Endothelial cell of hepatic sinusoid (primary cell): ENCODE measurements around the gene AACS.
"Not testable (repeated sequence)": the region's sequence is repeated elsewhere in the genome, so short reads cannot be mapped to it uniquely, and the experiment has no call there.

Experiments used
- in situ Hi-C: cut with HindIII; loops from 2 replicates; pipeline ENCODE4 v1.10.0; 2017; ENCODE audit warnings: low sequenced_read_pairs

Gene AACS

DNA sequence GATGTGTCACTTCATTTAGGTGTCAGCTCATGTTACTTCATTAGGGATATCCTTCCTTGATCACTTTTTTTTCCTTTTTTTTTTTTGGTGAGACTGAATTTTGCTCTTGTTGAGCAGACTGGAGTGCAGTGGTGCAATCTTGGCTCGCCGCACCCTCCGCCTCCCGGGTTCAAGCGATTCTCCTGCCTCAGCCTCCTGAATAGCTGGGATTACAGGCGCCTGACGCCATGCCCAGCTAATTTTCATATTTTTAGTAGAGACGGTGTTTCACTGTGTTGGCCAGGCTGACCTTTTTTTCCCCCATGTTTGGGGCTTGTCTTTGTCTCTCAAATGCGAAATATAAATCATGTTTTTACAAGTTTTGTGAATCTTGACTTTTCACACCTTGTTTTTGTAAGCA is 9.6 kb upstream of the AACS start:
- in situ Hi-C loops = no loop called here

GRCh38 chr12:125056306-125056705 is 8.9 kb upstream of the AACS start:
- in situ Hi-C loops = no loop called here

DNA sequence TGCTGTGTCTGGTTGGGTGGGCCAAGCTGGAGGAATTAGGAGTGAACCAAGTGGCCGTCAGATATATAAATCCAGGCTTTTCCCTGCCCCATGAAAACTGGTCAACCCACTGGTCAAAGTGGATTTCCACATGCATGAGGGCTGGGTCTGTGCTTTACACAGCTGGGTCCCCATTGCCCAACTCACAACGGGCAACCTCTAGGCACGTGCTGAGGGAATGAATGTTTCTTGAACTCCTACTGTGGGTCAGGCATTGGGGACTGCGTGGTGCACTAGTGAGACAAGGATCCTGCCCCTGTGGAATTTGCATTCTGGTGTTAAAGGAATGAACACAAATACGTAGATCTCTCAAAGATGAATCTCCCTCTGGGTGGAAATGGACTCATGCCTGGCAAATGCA is 7.5 kb upstream of the AACS start:
- in situ Hi-C loops = no loop called here

DNA sequence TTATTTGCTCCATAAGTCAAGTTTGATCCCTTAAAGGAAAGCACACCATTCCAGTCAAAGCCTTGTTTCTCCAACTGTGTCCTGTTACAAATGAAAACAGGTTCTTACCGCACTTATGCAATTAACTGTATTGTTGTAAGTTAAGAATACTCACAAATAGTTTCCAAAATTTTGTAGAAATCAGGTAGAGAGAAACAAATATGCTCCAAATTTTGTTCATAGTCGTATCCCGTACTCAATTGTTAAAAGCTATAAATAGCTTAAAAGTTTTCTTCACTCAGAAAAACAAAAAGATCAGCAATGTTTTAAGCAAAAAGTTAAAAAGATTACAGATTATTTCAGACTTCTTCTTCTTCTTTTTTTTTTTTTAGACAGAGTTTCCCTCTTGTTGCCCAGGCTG is 4.0 kb upstream of the AACS start:
- in situ Hi-C loops = no loop called here

DNA sequence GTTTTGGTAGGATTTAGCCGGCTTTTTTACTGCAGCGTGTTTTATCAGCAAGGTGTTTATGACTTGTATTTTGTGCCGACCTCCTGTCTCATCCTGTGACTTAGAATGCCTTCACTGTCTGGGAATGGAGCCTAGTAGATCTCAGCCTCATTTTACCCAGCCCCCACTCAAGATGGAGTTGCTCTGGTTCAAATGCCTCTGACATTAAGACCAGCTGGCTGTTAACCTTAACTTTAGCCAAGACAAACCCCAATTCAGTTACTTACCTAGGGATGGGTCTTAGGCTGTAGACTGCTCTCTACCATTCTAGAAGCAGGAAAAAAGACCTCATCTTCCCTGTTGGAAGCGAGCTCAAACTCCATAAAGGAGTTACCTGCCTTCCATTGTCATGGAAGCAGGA is 1.7 kb upstream of the AACS start:
- in situ Hi-C loops = not testable (repeated sequence)

DNA sequence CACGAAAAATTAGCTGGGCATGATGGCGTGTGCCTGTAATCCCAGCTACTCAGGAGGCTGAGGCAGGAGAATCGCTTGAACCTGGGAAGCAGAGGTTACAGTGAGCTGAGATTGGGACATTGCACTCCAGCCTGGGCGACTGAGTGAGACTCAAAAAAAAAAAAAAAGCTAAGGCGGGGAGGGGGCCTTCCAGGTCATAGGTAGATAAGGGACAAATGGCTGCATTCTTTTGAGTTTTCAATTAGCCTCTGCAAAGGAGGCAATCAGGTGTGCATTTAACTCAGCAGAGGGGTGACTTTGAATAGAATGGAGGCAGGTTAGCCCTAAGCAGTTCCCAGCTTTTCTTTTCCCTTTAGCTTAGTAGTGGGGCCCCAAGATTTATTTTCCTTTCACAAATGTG is 743 bp upstream of the AACS start:
- in situ Hi-C loops = no loop called here

DNA sequence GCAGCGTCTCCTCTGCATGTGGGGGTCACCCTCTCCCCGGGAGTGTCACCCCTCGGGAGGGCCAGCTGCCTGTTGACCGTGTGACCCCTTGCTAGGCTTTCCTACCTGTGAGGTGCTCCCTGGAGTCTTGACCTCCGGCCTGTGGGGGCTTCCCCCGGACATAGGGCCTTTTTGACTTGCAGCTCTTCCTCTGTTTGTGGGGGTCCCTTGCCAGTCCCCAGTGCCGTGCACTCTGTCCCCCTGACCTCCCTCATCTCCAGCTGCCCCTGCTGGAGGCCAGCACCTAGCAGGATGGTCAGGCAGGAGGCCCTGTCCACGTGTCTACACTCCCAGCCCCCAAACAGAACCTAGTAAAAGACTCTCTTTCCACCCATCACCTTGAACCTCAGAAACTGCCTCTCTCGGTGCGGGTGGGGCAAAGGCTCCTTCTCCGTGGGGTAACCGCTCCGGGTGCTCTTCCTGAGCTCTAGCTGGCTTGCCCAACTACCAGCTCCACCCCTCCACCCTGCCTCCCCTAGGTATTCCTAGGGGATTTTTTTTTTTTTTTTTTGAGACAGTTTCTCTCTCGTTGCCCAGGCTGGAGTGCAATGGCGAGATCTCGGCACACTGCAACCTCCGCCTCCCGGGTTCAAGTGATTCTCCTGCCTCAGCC is 810 bp downstream of the AACS start:
- in situ Hi-C loops = no loop called here

DNA sequence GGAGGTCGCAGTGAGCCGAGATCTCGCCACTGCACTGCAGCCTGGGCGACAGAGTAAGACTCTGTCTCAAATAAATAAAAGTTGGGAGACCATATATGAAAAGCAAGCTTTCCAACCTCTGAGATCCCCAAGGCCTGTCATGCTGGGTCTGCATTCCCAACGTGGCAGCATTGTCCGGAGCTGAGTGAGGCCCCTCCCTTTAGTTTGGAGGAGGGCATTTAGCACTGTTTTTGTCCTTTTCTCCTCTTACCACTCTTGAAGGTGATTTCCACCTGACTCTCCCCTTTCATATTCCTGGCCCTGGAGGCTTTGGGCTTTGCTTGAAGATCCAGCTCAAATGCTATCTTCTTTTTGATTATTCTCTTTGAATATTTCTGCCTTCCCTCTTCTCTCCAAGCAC is 3.2 kb downstream of the AACS start:
- in situ Hi-C loops = no loop called here

- in situ Hi-C loops = no loop called here
Observed at GRCh38 chr12:125069616-125070015, 4.4 kb downstream of the AACS start.

DNA sequence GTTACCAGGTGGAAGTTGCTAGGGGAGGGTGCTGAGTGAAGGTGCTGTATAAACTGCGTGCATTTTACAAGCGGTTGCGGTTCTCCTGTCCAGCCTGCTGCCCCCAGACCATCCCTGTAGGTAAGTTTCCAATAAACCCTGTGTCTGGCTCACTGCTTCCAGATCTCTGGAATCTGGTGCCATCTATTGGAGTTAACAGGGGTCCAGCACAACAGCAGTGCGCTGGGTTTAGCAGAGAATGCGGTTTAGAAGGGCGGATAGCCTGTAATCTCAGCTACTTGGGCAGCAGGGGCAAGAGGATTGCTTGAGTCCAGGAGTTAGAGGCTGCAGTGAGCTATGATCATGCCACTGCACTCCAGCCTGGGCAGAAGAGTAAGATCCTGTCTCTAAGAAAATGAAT is 4.9 kb downstream of the AACS start:
- in situ Hi-C loops = no loop called here

DNA sequence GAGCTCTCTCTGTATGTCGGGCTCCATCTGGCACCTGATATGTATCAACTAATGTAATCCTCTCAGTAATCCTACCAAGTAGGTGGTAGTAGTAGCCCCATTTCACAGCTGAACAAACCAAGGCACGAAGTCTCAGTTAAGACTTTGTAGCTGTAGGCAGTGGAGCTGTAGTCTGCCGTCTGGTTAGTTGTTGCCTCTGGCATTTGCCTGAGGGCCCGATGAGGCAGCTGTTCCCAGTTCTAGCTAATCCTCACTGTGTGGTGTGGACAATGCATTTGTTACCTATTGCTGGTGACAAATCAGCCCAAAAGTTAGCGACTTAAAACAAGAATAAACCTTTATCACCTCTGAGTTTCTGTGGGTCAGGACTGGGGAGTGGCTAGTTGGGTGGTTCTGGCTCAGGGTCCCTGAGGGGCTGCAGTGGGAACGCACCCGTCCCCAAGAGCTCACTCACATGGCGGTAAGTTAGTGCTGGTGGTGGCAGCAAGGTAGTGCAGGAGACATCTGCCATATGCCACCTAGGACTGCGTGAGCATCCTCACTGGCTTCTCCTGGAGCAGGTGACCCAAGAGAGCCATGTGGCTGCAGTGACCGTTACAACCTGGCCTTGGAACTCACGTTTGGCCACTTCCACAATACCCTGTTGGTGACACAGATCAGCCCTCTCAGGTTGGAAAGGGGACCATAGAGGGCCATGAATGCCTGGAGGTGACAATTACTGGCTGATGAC is 5.6 kb downstream of the AACS start:
- in situ Hi-C loops = no loop called here

DNA sequence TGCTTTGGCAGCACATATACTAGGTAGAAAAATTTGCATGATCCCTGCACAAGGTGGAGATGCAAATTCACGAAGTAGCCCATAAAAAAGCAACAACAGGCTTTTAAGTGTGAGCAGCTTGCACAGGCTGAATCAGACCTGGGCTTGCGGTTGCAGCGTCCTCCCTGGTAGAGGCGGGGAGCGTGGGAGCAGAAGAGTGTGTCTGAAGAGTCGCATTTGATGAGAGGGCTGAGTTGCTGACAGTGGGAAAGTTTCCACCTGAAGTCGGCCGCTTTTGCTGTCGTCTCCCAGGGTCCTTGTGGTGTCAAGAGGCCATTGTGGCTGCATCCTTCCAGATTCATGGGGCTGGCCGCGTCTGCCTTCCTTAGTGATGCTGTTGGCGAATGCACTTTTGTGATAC is 6.2 kb downstream of the AACS start:
- in situ Hi-C loops = no loop called here

DNA sequence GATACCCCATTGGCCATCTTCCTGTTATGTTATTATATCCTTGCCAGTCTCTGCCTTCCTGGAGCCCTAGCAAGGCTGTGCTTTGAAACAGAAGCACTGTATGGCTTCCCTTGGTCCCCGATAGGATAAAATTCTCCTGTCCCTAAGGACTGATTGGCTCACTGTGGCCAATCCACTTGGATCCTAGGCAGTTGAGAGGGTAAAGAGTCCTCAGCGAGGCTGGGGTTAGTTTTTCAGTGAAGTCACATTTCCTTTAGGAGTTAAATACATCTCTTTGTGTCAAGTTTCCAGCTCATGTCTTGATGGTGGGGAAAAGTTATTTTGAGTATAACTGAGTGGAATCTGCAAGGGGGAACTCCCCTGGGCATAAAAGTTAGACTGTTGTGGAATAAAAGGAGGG is 7.3 kb downstream of the AACS start:
- in situ Hi-C loops = no loop called here

DNA sequence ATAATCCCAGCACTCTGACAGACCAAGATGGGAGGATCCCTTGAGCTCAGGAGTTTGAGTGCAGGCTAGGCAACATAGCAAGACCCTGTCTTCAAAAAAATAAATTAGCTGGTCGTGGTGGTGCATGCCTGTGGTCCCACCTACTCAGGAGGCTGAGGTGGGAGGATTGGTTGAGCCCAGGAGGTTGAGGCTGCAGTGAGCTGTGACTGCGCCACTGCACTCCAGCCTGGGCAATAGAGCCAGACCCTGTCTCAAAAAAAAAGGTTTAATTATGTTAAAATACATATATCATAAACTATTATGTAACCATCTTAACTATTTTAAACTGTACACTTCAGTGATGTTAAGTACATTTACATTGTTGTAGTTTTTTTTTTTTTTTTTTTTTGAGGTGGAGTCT is 9.1 kb downstream of the AACS start:
- in situ Hi-C loops = not testable (repeated sequence)

- in situ Hi-C loops = no loop called here
Observed at GRCh38 chr12:125076103-125076502, 10.9 kb downstream of the AACS start.

- in situ Hi-C loops = no loop called here
Observed at GRCh38 chr12:125079084-125079483, 13.8 kb downstream of the AACS start.

- in situ Hi-C loops = no loop called here
Observed at GRCh38 chr12:125079648-125080645, 14.7 kb downstream of the AACS start.

DNA sequence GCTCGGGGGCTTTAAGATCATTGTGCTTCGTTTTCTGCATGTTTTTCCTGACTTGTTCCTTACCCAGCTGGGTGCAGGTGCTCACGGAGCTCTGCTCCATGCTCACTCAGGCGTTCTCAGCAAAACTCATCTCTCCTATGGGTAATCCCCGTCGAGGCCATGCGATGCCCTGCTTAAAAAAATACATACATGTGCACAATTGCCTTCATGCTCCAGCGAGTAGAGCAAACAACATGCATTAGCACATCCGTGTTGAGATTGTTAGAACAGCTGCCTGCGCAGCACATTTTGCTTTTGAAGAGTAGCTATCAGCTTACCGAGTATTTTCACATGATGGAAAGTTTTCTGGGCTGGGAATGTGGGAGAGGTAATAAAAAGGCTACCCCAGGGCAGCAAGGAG is 16.2 kb downstream of the AACS start:
- in situ Hi-C loops = no loop called here

DNA sequence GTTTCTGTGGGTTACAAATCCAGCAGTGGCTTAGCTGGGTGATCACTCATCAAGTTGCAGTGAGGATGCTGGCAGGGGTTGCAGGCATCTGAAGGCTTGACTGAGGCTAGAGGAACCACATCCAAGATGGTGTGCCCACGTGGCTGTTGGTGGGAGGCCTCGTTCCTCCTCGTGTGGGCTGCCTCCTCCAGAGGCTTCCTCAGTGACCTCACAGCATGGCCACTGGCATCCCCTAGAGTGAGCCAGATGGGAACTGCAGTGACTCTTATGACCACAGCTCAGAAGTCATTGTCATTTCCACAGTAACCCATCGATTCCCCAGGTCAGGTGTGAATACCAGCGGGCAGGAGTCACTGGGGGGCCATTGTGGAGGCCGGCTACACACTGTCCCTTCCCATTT is 17.8 kb downstream of the AACS start:
- in situ Hi-C loops = no loop called here

- in situ Hi-C loops = not testable (repeated sequence)
Observed at GRCh38 chr12:125088199-125088598, 23.0 kb downstream of the AACS start.

DNA sequence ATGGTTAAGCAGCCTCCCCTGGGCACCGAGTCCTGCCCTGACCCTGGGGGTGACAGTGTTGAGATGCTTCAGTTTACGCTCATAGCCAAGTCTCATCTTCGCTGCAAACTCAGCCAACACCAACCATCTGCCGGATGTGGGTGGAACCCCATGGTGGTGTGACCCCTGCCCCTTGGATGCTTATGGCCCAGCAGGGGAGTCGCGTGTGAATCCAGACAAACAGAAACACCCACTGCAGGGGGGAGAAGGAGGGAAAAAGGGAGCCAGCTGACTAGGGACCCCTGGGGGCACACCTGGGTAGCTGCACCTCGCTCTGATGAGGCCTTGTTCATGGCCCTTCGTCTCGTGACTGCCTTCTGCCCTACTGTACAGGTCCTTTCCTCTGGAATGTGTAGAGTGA is 23.8 kb downstream of the AACS start:
- in situ Hi-C loops = no loop called here

DNA sequence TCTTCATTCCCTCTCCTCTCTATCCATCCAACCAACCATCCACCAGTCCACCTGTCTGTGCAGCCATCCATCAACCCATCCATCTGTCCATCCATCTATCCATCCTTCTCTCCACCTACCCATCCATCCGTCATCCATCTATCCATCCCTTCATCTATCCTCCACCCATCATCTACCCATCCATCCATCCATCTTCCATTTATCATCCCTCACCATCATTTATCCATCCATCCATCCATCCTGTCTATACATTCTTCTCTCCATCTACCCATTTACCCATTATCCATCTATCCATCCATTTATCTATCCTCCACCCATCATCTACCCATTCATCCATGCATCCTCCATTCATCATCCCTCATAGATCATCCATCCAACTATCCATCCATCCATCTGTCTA is 24.4 kb downstream of the AACS start:
- in situ Hi-C loops = no loop called here
